SK-N-MC (cell line): ENCODE results near the gene RAB18.

ENCODE experiments used
- EZH2 ChIP-seq: fragments of 200-600 bp; sonication (generic); IDR thresholded peaks from one replicate; pipeline ENCODE4 v1.6.1; 2017; ENCODE audit warnings: antibody characterized with exemption
- FOXP2 ChIP-seq: optimal IDR thresholded peaks from 2 replicates; pipeline ENCODE3; 2011; ENCODE audit warnings: mild to moderate bottlenecking, moderate library complexity; ENCODE audit not compliant: insufficient read depth; ENCODE audit errors: extremely low read length, control extremely low read depth
- POLR2AphosphoS5 ChIP-seq: IDR thresholded peaks from 2 replicates; pipeline ENCODE4 v1.6.1; 2012; ENCODE audit warnings: mild to moderate bottlenecking, low read depth, low read length, borderline replicate concordance

- no peak for TF ChIP-seq EZH2
- no peak for TF ChIP-seq POLR2AphosphoS5
- TF ChIP-seq FOXP2: no peak
These were observed 49.3 kb upstream of the RAB18 start for GRCh38 chr10:27454837-27455236.
